Endodermal cell (in vitro differentiated cells): Measurements from ENCODE around the gene FASN. TPM values are rescaled to one million over a fixed set of nuclear protein-coding genes. Genes with fewer than 3 reads are reported as not detected.

Experiments used
- DNase-seq: peaks from one replicate; pipeline ENCODE4 v3.0.0-alpha.2; 2017
- H3K27ac ChIP-seq: 2 replicates; pipeline ENCODE4 v1.5.1; 2013; ENCODE audit warnings: mild to moderate bottlenecking, low read depth, low read length, moderate library complexity
- H3K27me3 ChIP-seq: 2 replicates; pipeline ENCODE4 v1.6.1; 2013; ENCODE audit warnings: mild to moderate bottlenecking, low read length, moderate library complexity; ENCODE audit not compliant: insufficient read depth, control insufficient read depth, poor library complexity, severe bottlenecking
- H3K36me3 ChIP-seq: 2 replicates; pipeline ENCODE4 v1.7.0; 2013; ENCODE audit warnings: mild to moderate bottlenecking, low read length, moderate library complexity; ENCODE audit not compliant: control insufficient read depth, insufficient read depth
- H3K4me1 ChIP-seq: one replicate; pipeline ENCODE4 v1.7.0; 2013; ENCODE audit warnings: low read length; ENCODE audit not compliant: control insufficient read depth, insufficient read depth
- H3K4me3 ChIP-seq: 2 replicates; pipeline ENCODE4 v1.5.1; 2013; ENCODE audit warnings: mild to moderate bottlenecking, low read length, moderate library complexity
- H3K9ac ChIP-seq: 2 replicates; pipeline ENCODE4 v1.6.1; 2013; ENCODE audit warnings: mild to moderate bottlenecking, low read length, moderate library complexity; ENCODE audit not compliant: poor library complexity, severe bottlenecking; ENCODE audit errors: extremely low read depth
- H3K9me3 ChIP-seq: 2 replicates; pipeline ENCODE4 v1.6.1; 2013; ENCODE audit warnings: mild to moderate bottlenecking, low read length, moderate library complexity; ENCODE audit not compliant: control insufficient read depth
- H3K27ac Mint-ChIP-seq: 2 replicates; pipeline ENCODE4 v1.8.0; 2020; ENCODE audit warnings: mixed read lengths
- H3K27me3 Mint-ChIP-seq: 2 replicates; pipeline ENCODE4 v1.8.0; 2021; ENCODE audit warnings: mild to moderate bottlenecking, mixed read lengths; ENCODE audit not compliant: insufficient read depth
- H3K36me3 Mint-ChIP-seq: 2 replicates; pipeline ENCODE4 v1.8.0; 2020; ENCODE audit warnings: low read depth, mixed read lengths
- H3K4me1 Mint-ChIP-seq: 2 replicates; pipeline ENCODE4 v1.8.0; 2020; ENCODE audit warnings: mixed read lengths
- H3K4me3 Mint-ChIP-seq: 2 replicates; pipeline ENCODE4 v1.8.0; 2020; ENCODE audit warnings: mild to moderate bottlenecking, moderate library complexity, mixed read lengths
- H3K9me3 Mint-ChIP-seq: 2 replicates; pipeline ENCODE4 v1.8.0; 2020; ENCODE audit warnings: mild to moderate bottlenecking, mixed read lengths
- CTCF ChIP-seq: fragments of 200-600 bp; sonication (generic); conservative IDR thresholded peaks from 2 replicates; pipeline ENCODE4 v1.5.0; 2021; ENCODE audit warnings: antibody characterized with exemption, mild to moderate bottlenecking
- WGBS, 2 experiments: methylation state at CpG; one replicate each; pipeline versions ENCODE4 v1.1.5 to v1.1.7; 2013; ENCODE audit warnings: missing lambda C conversion rate in 2 of 2, mixed read lengths in 1 of 2; ENCODE audit not compliant: insufficient coverage in 1 of 2, insufficient read length in 1 of 2; 5-methylcytosine and 5-hydroxymethylcytosine counted together
- total RNA-seq, 2 donors: library from RNA; stranded (reverse); fragmentation: NEBNext Ultra II Directional in 1 of 2; extraction: Animal tissue kit (Norgen Biotek cat#: 25700) in 1 of 2; gene quantifications; 2 replicates in 1 of 2; 3 replicates in 1 of 2; pipeline ENCODE4 v1.2.1, GENCODE V29; 2021

Gene FASN
- total RNA-seq, 2 donors from 2014 or later, result 371 to 498 TPM

GRCh38 chr17:82035488-82035887, 62.5 kb downstream of the FASN start:
- no peak overlapping the region for H3K9ac ChIP-seq
- peaks cover 2% of the 10 kb centered on the region for H3K9me3 Mint-ChIP-seq
- no peak overlapping the region for H3K27ac ChIP-seq
- 96 to 100% methylated on average over 3 to 8 of the region's 8 CpGs for WGBS, 2 experiments
- no peak overlapping the region for H3K4me3 Mint-ChIP-seq
- H3K27ac Mint-ChIP-seq, result no peak overlapping the region
- peaks cover 3% of the 10 kb centered on the region for H3K36me3 Mint-ChIP-seq
- no peaks in the 10 kb centered on the region for H3K36me3 ChIP-seq
- no peak overlapping the region for H3K4me3 ChIP-seq
- DNase-seq, result no peak
- peaks cover 4% of the 10 kb centered on the region for H3K4me1 Mint-ChIP-seq
- H3K4me1 ChIP-seq, result no peaks in the 10 kb centered on the region
- H3K9me3 ChIP-seq, result no peaks in the 10 kb centered on the region
- TF ChIP-seq CTCF, result no peak
- H3K27me3 Mint-ChIP-seq, result peaks cover 9% of the 10 kb centered on the region
- H3K27me3 ChIP-seq, result no peaks in the 10 kb centered on the region

GRCh38 chr17:82034371-82035011, 63.5 kb downstream of the FASN start:
- H3K27ac ChIP-seq, result no peak overlapping the region
- no peak overlapping the region for H3K4me3 ChIP-seq
- no peaks in the 10 kb centered on the region for H3K4me1 ChIP-seq
- Mint-ChIP-seq H3K4me3 (no peak overlapping the region), H3K9me3 (peaks cover 2% of the 10 kb centered on the region), H3K4me1 (peaks cover 4% of the 10 kb centered on the region), H3K36me3 (peaks cover 3% of the 10 kb centered on the region), H3K27me3 (peaks cover 8% of the 10 kb centered on the region), H3K27ac (no peak overlapping the region)
- H3K27me3 ChIP-seq, result no peaks in the 10 kb centered on the region
- H3K36me3 ChIP-seq, result no peaks in the 10 kb centered on the region
- no peaks in the 10 kb centered on the region for H3K9me3 ChIP-seq
- WGBS, 2 experiments, result 85 to 90% methylated on average over 10 to 23 of the region's 23 CpGs
- DNase-seq, result peak; percentile 84
- TF ChIP-seq CTCF, result no peak
- H3K9ac ChIP-seq, result no peak overlapping the region

GRCh38 chr17:82033359-82034085, 64.5 kb downstream of the FASN start:
- no peak overlapping the region for H3K27ac Mint-ChIP-seq
- peaks cover 5% of the 10 kb centered on the region for H3K36me3 Mint-ChIP-seq
- no peak overlapping the region for H3K27ac ChIP-seq
- no peak overlapping the region for H3K9ac ChIP-seq
- no peak for DNase-seq
- H3K4me1 ChIP-seq, result no peaks in the 10 kb centered on the region
- H3K36me3 ChIP-seq, result no peaks in the 10 kb centered on the region
- TF ChIP-seq CTCF, result no peak
- H3K9me3 Mint-ChIP-seq, result peaks cover 2% of the 10 kb centered on the region
- no peaks in the 10 kb centered on the region for H3K9me3 ChIP-seq
- H3K27me3 Mint-ChIP-seq, result peaks cover 4% of the 10 kb centered on the region
- H3K4me3 Mint-ChIP-seq, result no peak overlapping the region
- no peak overlapping the region for H3K4me3 ChIP-seq
- H3K27me3 ChIP-seq, result no peaks in the 10 kb centered on the region
- 95 to 100% methylated on average over 12 to 38 of the region's 38 CpGs for WGBS, 2 experiments
- peaks cover 4% of the 10 kb centered on the region for H3K4me1 Mint-ChIP-seq
